PC-3 (cell line): ENCODE data around the gene DMD. TPM values are rescaled to one million over a fixed set of nuclear protein-coding genes. Genes with fewer than 3 reads are reported as not detected.

ENCODE experiments used
- ATAC-seq: fragments of 200-7000 bp; cut with Tn5 transposase; 2 replicates; pipeline ENCODE4 v1.9.1; 2020; ENCODE audit warnings: mild to moderate bottlenecking, moderate library complexity
- BruUV-seq: library from RNA; stranded (reverse); fragments of 400-500 nt; replicated peaks from 2 replicates; lab custom pipeline; 2021; lab: Mats Ljungman, UMichigan
- CTCF ChIA-PET: fragments of 300-600 bp; sonication (Branson Sonifier 250); formaldehyde crosslinking; loops from one replicate; lab custom pipeline; 2022; ENCODE audit warnings: antibody characterized with exemption; lab: Charles Lee
- POLR2A ChIA-PET: fragments of 300-600 bp; sonication (Branson Sonifier 250); formaldehyde crosslinking; loops from one replicate; lab custom pipeline; 2022; ENCODE audit warnings: antibody characterized with exemption; ENCODE audit not compliant: unreplicated experiment; lab: Charles Lee
- DNase-seq: peaks from one replicate; pipeline ENCODE4 v3.0.0-alpha.2; 2015
- H2AFZ ChIP-seq: fragments of 300-600 bp; sonication (generic); 2 replicates; pipeline ENCODE4 v1.6.0; 2016; ENCODE audit warnings: antibody characterized with exemption, low read length
- H3F3A ChIP-seq: fragments of 300-600 bp; sonication (generic); one replicate; pipeline ENCODE4 v1.6.0; 2017; ENCODE audit warnings: antibody characterized with exemption, low read length, control low read depth, mild to moderate bottlenecking; ENCODE audit not compliant: unreplicated experiment
- H3K27ac ChIP-seq: fragments of 300-600 bp; sonication (generic); 2 replicates; pipeline ENCODE4 v1.5.1; 2016; ENCODE audit warnings: mild to moderate bottlenecking, low read length
- H3K27me3 ChIP-seq: fragments of 300-600 bp; sonication (generic); 2 replicates; pipeline ENCODE4 v1.6.1; 2016; ENCODE audit warnings: low read length, mixed read lengths
- H3K36me3 ChIP-seq: fragments of 300-600 bp; sonication (generic); 2 replicates; pipeline ENCODE4 v1.6.1; 2016; ENCODE audit warnings: low read depth, mixed run types, low read length, mixed read lengths
- H3K4me1 ChIP-seq: fragments of 300-600 bp; sonication (generic); 2 replicates; pipeline ENCODE4 v1.5.1; 2016; ENCODE audit warnings: low read length; ENCODE audit not compliant: insufficient read depth
- H3K4me2 ChIP-seq: fragments of 300-600 bp; sonication (generic); 2 replicates; pipeline ENCODE4 v1.6.0; 2016; ENCODE audit warnings: low read length
- H3K4me3 ChIP-seq: fragments of 300-600 bp; sonication (generic); 2 replicates; pipeline ENCODE4 v1.5.1; 2016; ENCODE audit warnings: mild to moderate bottlenecking, low read length, mixed read lengths
- H3K79me2 ChIP-seq: fragments of 300-600 bp; sonication (generic); 2 replicates; pipeline ENCODE4 v1.6.1; 2017; ENCODE audit warnings: low read length, mixed read lengths
- H3K9ac ChIP-seq: fragments of 300-600 bp; sonication (generic); 2 replicates; pipeline ENCODE4 v1.6.0; 2016; ENCODE audit warnings: mild to moderate bottlenecking, low read length
- H3K9me2 ChIP-seq: fragments of 300-600 bp; sonication (generic); replicated peaks from 2 replicates; pipeline ENCODE4 v1.6.1; 2016; ENCODE audit warnings: mixed run types, low read length, mixed read lengths
- H3K9me3 ChIP-seq: fragments of 300-600 bp; sonication (generic); 2 replicates; pipeline ENCODE4 v1.6.1; 2016; ENCODE audit warnings: low read length, mixed read lengths
- H4K20me1 ChIP-seq: fragments of 300-600 bp; sonication (generic); 2 replicates; pipeline ENCODE4 v1.6.1; 2016; ENCODE audit warnings: low read length, mixed read lengths
- CTCF ChIP-seq: fragments of 300-600 bp; sonication (generic); conservative IDR thresholded peaks from 2 replicates; pipeline ENCODE4 v1.5.1; 2017; ENCODE audit warnings: antibody characterized with exemption, low read depth, mild to moderate bottlenecking, low read length
- EZH2 ChIP-seq: fragments of 300-600 bp; sonication (generic); IDR thresholded peaks from one replicate; pipeline ENCODE4 v1.6.1; 2017; ENCODE audit warnings: antibody characterized with exemption, mild to moderate bottlenecking, low read length; ENCODE audit not compliant: unreplicated experiment
- EZH2phosphoT487 ChIP-seq: fragments of 300-600 bp; sonication (generic); IDR thresholded peaks from 2 replicates; pipeline ENCODE4 v1.6.1; 2018; ENCODE audit warnings: mild to moderate bottlenecking, antibody characterized with exemption, low read length, borderline replicate concordance
- intact Hi-C: fragments of 100-400 bp; cut with micrococcal nuclease; formaldehyde crosslinking; loops from 2 replicates; pipeline ENCODE4 v1.9.0; 2023
- total RNA-seq: library from RNA; depleted of rRNA; stranded (reverse); fragments of >200 nt; gene quantifications from 2 replicates; pipeline ENCODE4 v1.2.3, GENCODE V29; 2014

DMD gene
- total RNA-seq, 1 experiment from 2014 or later = not detected

DNA sequence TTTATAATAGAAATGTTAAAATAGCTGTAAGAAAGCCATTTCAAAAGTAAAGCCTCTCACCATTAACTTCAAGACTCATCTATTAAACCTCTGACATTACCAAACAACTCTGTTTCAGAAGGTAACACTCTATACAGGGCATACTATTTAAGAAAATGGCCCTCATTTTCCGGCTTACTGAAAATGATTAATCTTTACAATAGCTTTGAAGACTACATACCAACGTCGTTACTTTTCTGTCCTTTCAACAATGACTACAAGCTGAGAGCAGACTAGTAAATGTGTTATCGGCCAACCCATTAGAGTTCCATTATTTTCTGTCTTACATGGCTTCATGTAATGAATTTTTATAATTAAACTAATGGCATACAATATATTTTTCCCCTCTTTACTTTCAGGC lies 1545.9 kb downstream of the DMD start:
- BruUV-seq = no TSS peak

GRCh38 chrX:31663172-31663571 lies 1548.2 kb downstream of the DMD start:
- no peak for TF ChIP-seq EZH2phosphoT487
- no peak for TF ChIP-seq CTCF
- TF ChIP-seq EZH2 = no peak
- CTCF ChIA-PET = no interaction called here
- BruUV-seq = no TSS peak
- Histone ChIP-seq H3K9me3 (no peaks in the 10 kb centered on the region), H3K4me3 (no peak overlapping the region), H3K36me3 (no peaks in the 10 kb centered on the region), H4K20me1 (no peaks in the 10 kb centered on the region), H3K79me2 (no peaks in the 10 kb centered on the region), H2AFZ (no peak overlapping the region), H3K9ac (no peak overlapping the region), H3K4me1 (no peaks in the 10 kb centered on the region), H3K27ac (no peak overlapping the region), H3K27me3 (no peaks in the 10 kb centered on the region), H3K4me2 (no peak overlapping the region), H3K9me2 (no peaks in the 10 kb centered on the region), H3F3A (no peaks in the 10 kb centered on the region)
- intact Hi-C loops = no loop called here
- no peak for DNase-seq
- POLR2A ChIA-PET = no interaction called here
- ATAC-seq = no peak

More for the DNA sequence above, 1545.9 kb downstream of the DMD start:
- H2AFZ ChIP-seq = no peak overlapping the region
- no peaks in the 10 kb centered on the region for H3K4me1 ChIP-seq
- CTCF ChIA-PET = no interaction called here
- ATAC-seq (no peak), DNase-seq (no peak)
- no peaks in the 10 kb centered on the region for H3K36me3 ChIP-seq
- H3K27ac ChIP-seq = no peak overlapping the region
- H3K9me2 ChIP-seq = no peaks in the 10 kb centered on the region
- no peak overlapping the region for H3K4me2 ChIP-seq
- H3K27me3 ChIP-seq = no peaks in the 10 kb centered on the region
- no peaks in the 10 kb centered on the region for H3F3A ChIP-seq
- H3K9me3 ChIP-seq = no peaks in the 10 kb centered on the region
- H3K9ac ChIP-seq = no peak overlapping the region
- no peak overlapping the region for H3K4me3 ChIP-seq
- no peaks in the 10 kb centered on the region for H4K20me1 ChIP-seq
- TF ChIP-seq EZH2 = no peak
- no peak for TF ChIP-seq EZH2phosphoT487
- no peak for TF ChIP-seq CTCF
- intact Hi-C loops = no loop called here
- H3K79me2 ChIP-seq = no peaks in the 10 kb centered on the region
- POLR2A ChIA-PET = no interaction called here

DNA sequence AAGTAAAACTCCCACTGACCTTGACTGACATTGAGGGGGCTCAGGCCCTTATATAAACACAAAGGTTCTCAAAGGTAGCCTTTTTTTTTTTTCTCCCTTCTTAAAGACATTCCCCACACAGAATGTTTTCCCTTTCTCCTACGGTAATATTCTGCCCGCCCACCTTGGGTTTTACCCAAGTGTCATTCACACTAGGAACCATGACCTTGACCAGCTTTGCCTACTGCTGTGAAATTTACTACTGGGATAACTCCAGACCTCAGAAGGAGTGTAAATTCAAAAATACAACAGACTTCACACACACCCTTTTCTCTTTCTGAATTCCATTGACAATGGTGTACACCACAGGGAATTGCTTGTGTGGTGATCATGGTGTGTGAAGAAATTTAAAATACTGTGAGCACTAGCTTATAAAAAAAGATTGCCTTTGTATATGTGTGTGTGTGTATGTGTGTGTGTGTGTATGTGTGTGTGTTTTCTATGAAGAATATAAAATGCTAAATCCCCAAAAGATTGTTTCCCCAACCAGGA lies 1550.0 kb downstream of the DMD start:
- H3K4me1 ChIP-seq = no peaks in the 10 kb centered on the region
- no peaks in the 10 kb centered on the region for H3K9me2 ChIP-seq
- H3K9ac ChIP-seq = no peak overlapping the region
- H2AFZ ChIP-seq = no peak overlapping the region
- H3K9me3 ChIP-seq = no peaks in the 10 kb centered on the region
- no TSS peak for BruUV-seq
- no peaks in the 10 kb centered on the region for H3K79me2 ChIP-seq
- TF ChIP-seq EZH2 = no peak
- no peak for TF ChIP-seq EZH2phosphoT487
- TF ChIP-seq CTCF = no peak
- DNase-seq = no peak
- no peaks in the 10 kb centered on the region for H3K27me3 ChIP-seq
- CTCF ChIA-PET = no interaction called here
- no peak for ATAC-seq
- POLR2A ChIA-PET = no interaction called here
- H3K27ac ChIP-seq = no peak overlapping the region
- H3K4me2 ChIP-seq = no peak overlapping the region
- no peaks in the 10 kb centered on the region for H3F3A ChIP-seq
- H4K20me1 ChIP-seq = no peaks in the 10 kb centered on the region
- no peaks in the 10 kb centered on the region for H3K36me3 ChIP-seq
- no peak overlapping the region for H3K4me3 ChIP-seq
- intact Hi-C loops = no loop called here
